ENCODE data around the gene TMEM72.

DNA sequence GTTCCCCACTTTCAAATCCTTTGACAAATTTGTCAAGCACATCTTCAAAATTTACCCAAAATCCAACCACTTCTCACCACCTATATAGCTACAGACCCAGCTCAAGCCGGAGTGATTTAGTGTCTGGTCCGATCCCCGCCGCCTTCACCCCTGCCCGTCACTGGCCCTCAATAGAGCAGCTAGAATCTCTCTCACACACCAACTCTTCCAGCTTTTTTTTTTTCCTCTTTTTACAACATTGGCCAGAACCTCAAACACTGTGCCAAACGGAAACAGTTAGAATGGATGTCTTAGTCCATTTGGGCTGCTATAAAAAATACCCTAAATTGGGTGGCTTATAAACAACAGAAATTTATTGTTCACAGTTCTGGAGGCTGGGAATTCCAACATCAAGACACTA, 41.1 kb upstream of the TMEM72 start:
- TF ChIP-seq CTCF (conservative IDR thresholded peaks at IDR 0.05; ENCODE audit: low read length) (no peak), EZH2phosphoT487 (IDR thresholded peaks at IDR 0.05; ENCODE audit: borderline replicate concordance) (no peak)
